Stimulated activated CD8-positive, alpha-beta memory T cell treated with anti-CD3 and anti-CD28 coated beads, Interleukin-7, amount 100 ng/mL, for 48 hours (primary cell): Measurements from ENCODE around the gene KIF2C.
"Not testable (repeated sequence)": the region's sequence is repeated elsewhere in the genome, so short reads cannot be mapped to it uniquely, and the experiment has no call there.

Source experiments
- DNase-seq, 2 donors: peaks; one replicate each; pipeline ENCODE4 v3.0.0-alpha.2; 2020; ENCODE audit warnings: low read depth in 1 of 2; ENCODE audit errors: extremely low read depth in 1 of 2

The KIF2C gene

GRCh38 chr1:44810101-44810761, 70.6 kb downstream of the KIF2C start:
- no peak for DNase-seq

- DNase-seq, result not testable (repeated sequence)
Measured at GRCh38 chr1:44810762-44811105, 71.1 kb downstream of the KIF2C start.

- no peak for DNase-seq
Measured at GRCh38 chr1:44811234-44811633, 71.6 kb downstream of the KIF2C start.

GRCh38 chr1:44812822-44813543, 73.3 kb downstream of the KIF2C start:
- DNase-seq, result no peak

- DNase-seq, result not testable (repeated sequence)
Measured at GRCh38 chr1:44815926-44816325, 76.3 kb downstream of the KIF2C start.

GRCh38 chr1:44817307-44817706, 77.7 kb downstream of the KIF2C start:
- no peak for DNase-seq
